Kidney (tissue), 14 donors: ENCODE results near the gene GALR2. TPM values are rescaled to one million over a fixed set of nuclear protein-coding genes. Genes with fewer than 3 reads are reported as not detected.
"Not testable (repeated sequence)": the region's sequence is repeated elsewhere in the genome, so short reads cannot be mapped to it uniquely, and the experiment has no call there.

Experiments used
- DNase-seq, 5 donors: peaks; one replicate each; pipeline ENCODE4 v3.0.0-alpha.2; 2013 to 2020
- FAIRE-seq: peaks from 2 replicates; lab custom pipeline; 2012; peaks lifted over from hg19 to GRCh38; lab: Jason Lieb, UNC
- H3K27ac ChIP-seq, 2 donors: one replicate each; pipeline ENCODE4 v1.7.0; 2013; ENCODE audit warnings: low read depth in 2 of 2, low read length in 2 of 2, inconsistent platforms in 1 of 2
- H3K27me3 ChIP-seq: one replicate; pipeline ENCODE4 v1.7.1; 2013; ENCODE audit warnings: low read length, inconsistent platforms; ENCODE audit not compliant: control insufficient read depth, insufficient read depth
- H3K36me3 ChIP-seq, 3 donors: one replicate each; pipeline versions ENCODE4 v1.7.0 to v1.7.1; 2013; ENCODE audit warnings: low read length in 3 of 3, control low read depth in 1 of 3, inconsistent platforms in 1 of 3; ENCODE audit not compliant: insufficient read depth in 3 of 3, control insufficient read depth in 2 of 3
- H3K4me1 ChIP-seq, 3 donors: one replicate each; pipeline versions ENCODE4 v1.7.0 to v1.7.1; 2013; ENCODE audit warnings: low read length in 3 of 3, inconsistent platforms in 1 of 3, low read depth in 1 of 3; ENCODE audit not compliant: control insufficient read depth in 2 of 3, insufficient read depth in 2 of 3
- H3K4me3 ChIP-seq, 3 donors: one replicate each; pipeline versions ENCODE4 v1.7.0 to v1.8.1; 2013; ENCODE audit warnings: low read length in 3 of 3, control low read depth in 1 of 3, inconsistent platforms in 1 of 3
- H3K9ac ChIP-seq, 3 donors: one replicate each; pipeline versions ENCODE4 v1.7.0 to v1.7.1; 2013; ENCODE audit warnings: low read length in 3 of 3, control low read depth in 1 of 3, inconsistent platforms in 1 of 3
- H3K9me3 ChIP-seq, 3 donors: one replicate each; pipeline versions ENCODE4 v1.7.0 to v1.7.1; 2013; ENCODE audit warnings: low read length in 3 of 3, control low read depth in 1 of 3, inconsistent platforms in 1 of 3; ENCODE audit not compliant: control insufficient read depth in 2 of 3, insufficient read depth in 1 of 3
- CTCF ChIP-seq: IDR thresholded peaks from 3 replicates; pipeline ENCODE4 v1.5.1; 2012; ENCODE audit warnings: mild to moderate bottlenecking, moderate library complexity, borderline replicate concordance; ENCODE audit not compliant: insufficient read depth; ENCODE audit errors: extremely low read depth
- intact Hi-C: fragments of 100-400 bp; cut with DNase I; formaldehyde crosslinking; loops from one replicate; pipeline ENCODE4 v1.11.1; 2022
- polyA plus RNA-seq: library from polyadenylated mRNA; stranded (reverse); fragments of 350-450 nt; fragmentation: Illumina TruSeq; extraction: RNeasy Lipid Tissue Mini Kit (QIAGEN cat#74804); gene quantifications from one replicate; pipeline ENCODE4 v1.2.3, GENCODE V29; 2014; ENCODE audit warnings: low read depth, low replicate concordance; ENCODE audit not compliant: insufficient read depth
- total RNA-seq: library from RNA; stranded (reverse); fragmentation: NEBNext Ultra II Directional; extraction: Animal tissue kit (Norgen Biotek cat#: 25700); gene quantifications from one replicate; pipeline ENCODE4 v1.2.1, GENCODE V29; 2021
- donor health status: control.
- donor health status: control.
- donor health status: control.
- donor health status: control.
- donor health status: control.
- donor health status: DM: yes; HTN: yes; CAD: no.
- donor health status: Normal renal cell carcinoma (clear cell type).

GALR2 gene
- total and polyA plus RNA-seq, 2 donors from 2014 or later = not detected

GRCh38 chr17:76056882-76057281, 17.7 kb upstream of the GALR2 start:
- Histone ChIP-seq H3K27me3 (no peaks in the 10 kb centered on the region), H3K9ac (no peak overlapping the region), H3K4me1 (no peaks in the 10 kb centered on the region), H3K36me3 (peaks cover 13 to 52% (median 45%) of the 10 kb centered on the region in 3 donors), H3K27ac (no peak overlapping the region), H3K9me3 (no peaks in the 10 kb centered on the region), H3K4me3 (no peak overlapping the region)
- no peak for TF ChIP-seq CTCF
- intact Hi-C loops = no loop called here
- FAIRE-seq = no peak
- DNase-seq = no peak

GRCh38 chr17:76058264-76058663, 16.3 kb upstream of the GALR2 start:
- H3K4me1 ChIP-seq, H3K27me3 ChIP-seq, H3K9me3 ChIP-seq, H3K27ac ChIP-seq, H3K9ac ChIP-seq, FAIRE-seq, intact Hi-C loops, DNase-seq, H3K4me3 ChIP-seq: not testable (repeated sequence)
- peaks cover 13 to 54% (median 44%) of the 10 kb centered on the region in 3 donors for H3K36me3 ChIP-seq

- FAIRE-seq (no peak), DNase-seq (no peak)
- Histone ChIP-seq H3K27me3 (no peaks in the 10 kb centered on the region), H3K27ac (no peak overlapping the region), H3K9me3 (no peaks in the 10 kb centered on the region), H3K4me3 (no peak overlapping the region), H3K36me3 (peaks cover 4 to 65% (median 47%) of the 10 kb centered on the region in 3 donors), H3K9ac (no peak overlapping the region), H3K4me1 (no peaks in the 10 kb centered on the region)
- TF ChIP-seq CTCF = no peak
- intact Hi-C loops = no loop called here
Measured at GRCh38 chr17:76063875-76064546, 10.6 kb upstream of the GALR2 start.

- intact Hi-C loops = no loop called here
- TF ChIP-seq CTCF = no peak
- Histone ChIP-seq H3K4me1 (peaks cover 0 to 3% (median 0%) of the 10 kb centered on the region in 3 donors), H3K27ac (no peak overlapping the region), H3K9me3 (no peaks in the 10 kb centered on the region), H3K4me3 (no peak overlapping the region), H3K9ac (no peak overlapping the region), H3K36me3 (peaks cover 4 to 53% (median 39%) of the 10 kb centered on the region in 3 donors), H3K27me3 (no peaks in the 10 kb centered on the region)
- no peak for FAIRE-seq
- DNase-seq = peak in 1 of 5 donors; percentile 4
Measured at GRCh38 chr17:76065775-76066174, 8.8 kb upstream of the GALR2 start.
